OCI-LY1 (cell line): Measurements from ENCODE around the gene C1QTNF9B.
"Not testable (repeated sequence)": the region's sequence is repeated elsewhere in the genome, so short reads cannot be mapped to it uniquely, and the experiment has no call there.

ENCODE experiments used
- H2AFZ ChIP-seq: fragments of 200-600 bp; sonication (generic), shearing (Covaris generic); 2 replicates; pipeline ENCODE4 v1.6.0; 2014; ENCODE audit warnings: antibody characterized with exemption, mild to moderate bottlenecking, low read length
- H3F3A ChIP-seq: fragments of 200-600 bp; sonication (generic), shearing (Covaris generic); 2 replicates; pipeline ENCODE4 v1.6.0; 2014; ENCODE audit warnings: mild to moderate bottlenecking, antibody characterized with exemption, low read length, moderate library complexity; ENCODE audit not compliant: insufficient read depth
- H3K27ac ChIP-seq: fragments of 200-600 bp; sonication (generic); 2 replicates; pipeline ENCODE4 v1.5.1; 2014; ENCODE audit warnings: low read length, mixed run types, mild to moderate bottlenecking, low read depth; ENCODE audit not compliant: poor library complexity, severe bottlenecking
- H3K27me3 ChIP-seq: fragments of 200-600 bp; sonication (generic); 2 replicates; pipeline ENCODE4 v1.6.0; 2014; ENCODE audit warnings: antibody characterized with exemption, mild to moderate bottlenecking, low read length, moderate library complexity; ENCODE audit not compliant: insufficient read depth
- H3K36me3 ChIP-seq: fragments of 200-600 bp; sonication (generic); 2 replicates; pipeline ENCODE4 v1.6.1; 2014; ENCODE audit warnings: mild to moderate bottlenecking, antibody characterized with exemption, low read length, moderate library complexity, mixed read lengths; ENCODE audit not compliant: insufficient read depth
- H3K4me1 ChIP-seq: fragments of 200-600 bp; sonication (generic); 2 replicates; pipeline ENCODE4 v1.5.1; 2014; ENCODE audit warnings: mild to moderate bottlenecking, low read length, moderate library complexity; ENCODE audit not compliant: insufficient read depth, severe bottlenecking
- H3K4me2 ChIP-seq: fragments of 200-600 bp; sonication (generic), shearing (Covaris generic); 2 replicates; pipeline ENCODE4 v1.6.1; 2014; ENCODE audit warnings: low read length
- H3K4me3 ChIP-seq: fragments of 200-600 bp; sonication (generic); 2 replicates; pipeline ENCODE4 v1.5.1; 2014; ENCODE audit warnings: low read length, low read depth, mild to moderate bottlenecking, mixed read lengths; ENCODE audit not compliant: poor library complexity, severe bottlenecking
- H3K79me2 ChIP-seq: fragments of 200-600 bp; shearing (Covaris generic); 2 replicates; pipeline ENCODE4 v1.6.1; 2016; ENCODE audit warnings: mixed run types, low read length, mixed read lengths; ENCODE audit not compliant: insufficient read depth
- H3K9ac ChIP-seq: fragments of 200-600 bp; sonication (generic), shearing (Covaris generic); 2 replicates; pipeline ENCODE4 v1.6.1; 2014; ENCODE audit warnings: mild to moderate bottlenecking, low read length, mixed read lengths
- H3K9me2 ChIP-seq: fragments of 200-600 bp; sonication (generic), shearing (Covaris generic); 2 replicates; pipeline ENCODE4 v1.6.1; 2014; ENCODE audit warnings: low read depth, mild to moderate bottlenecking, low read length, mixed read lengths
- H3K9me3 ChIP-seq: fragments of 200-600 bp; shearing (Covaris generic); 2 replicates; pipeline ENCODE4 v1.6.1; 2014; ENCODE audit warnings: low read length, mixed read lengths
- H4K20me1 ChIP-seq: fragments of 200-600 bp; sonication (generic), shearing (Covaris generic); 2 replicates; pipeline ENCODE4 v1.6.0; 2016; ENCODE audit warnings: mild to moderate bottlenecking, low read length; ENCODE audit not compliant: insufficient read depth
- CTCF ChIP-seq: fragments of 200-600 bp; sonication (generic), shearing (Covaris generic); IDR thresholded peaks from 2 replicates; pipeline ENCODE4 v1.5.1; 2017; ENCODE audit warnings: mild to moderate bottlenecking, antibody characterized with exemption, low read length, moderate library complexity, mixed read lengths
- EZH2 ChIP-seq: fragments of 200-600 bp; sonication (generic), shearing (Covaris generic); IDR thresholded peaks from 2 replicates; pipeline ENCODE4 v1.8.0; 2017; ENCODE audit warnings: borderline replicate concordance, mixed run types, mild to moderate bottlenecking, antibody characterized with exemption, low read length, moderate library complexity, mixed read lengths

Gene C1QTNF9B

DNA sequence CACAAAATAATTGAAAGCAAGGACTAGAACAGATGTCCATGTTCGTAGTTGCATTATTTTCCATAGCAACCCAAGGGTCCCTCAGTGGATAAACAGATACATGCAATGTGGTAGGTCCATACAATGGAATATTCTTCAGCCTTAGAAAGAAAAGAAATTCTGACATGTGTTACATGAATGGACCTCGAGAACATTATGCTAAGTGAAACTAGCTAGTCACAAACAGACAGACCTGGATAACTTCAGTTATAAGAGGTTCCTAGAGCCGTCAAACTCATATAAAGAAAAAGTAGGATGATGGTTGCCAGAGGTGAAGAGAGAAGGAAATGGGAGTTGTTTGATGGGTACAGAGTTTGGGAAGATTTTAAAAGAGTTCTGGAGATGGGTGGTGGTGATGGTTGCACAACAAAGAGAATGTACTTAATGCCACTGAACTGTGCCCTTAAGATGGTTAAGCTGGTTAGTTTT, at the start of gene C1QTNF9B:
Gene C1QTNF9B (minus strand): TSS at position 51 of the 468 bp plus-strand sequence.
- H3K9ac ChIP-seq, H3K9me3 ChIP-seq, H3K4me2 ChIP-seq, H3K4me1 ChIP-seq, H3K4me3 ChIP-seq, H4K20me1 ChIP-seq, H3K27ac ChIP-seq, H3K36me3 ChIP-seq, H3K9me2 ChIP-seq, H3K79me2 ChIP-seq, H3F3A ChIP-seq, H2AFZ ChIP-seq, H3K27me3 ChIP-seq: not testable (repeated sequence)

- no peak for TF ChIP-seq EZH2
- no peak for TF ChIP-seq CTCF
- no peak overlapping the region for H3K4me3 ChIP-seq
- no peaks in the 10 kb centered on the region for H3K4me1 ChIP-seq
- no peak overlapping the region for H2AFZ ChIP-seq
- no peaks in the 10 kb centered on the region for H3K9me3 ChIP-seq
- H3K9me2 ChIP-seq: no peaks in the 10 kb centered on the region
- H3K9ac ChIP-seq: no peak overlapping the region
- H3F3A ChIP-seq: no peaks in the 10 kb centered on the region
- no peak overlapping the region for H3K4me2 ChIP-seq
- H3K27ac ChIP-seq: no peak overlapping the region
- no peaks in the 10 kb centered on the region for H3K36me3 ChIP-seq
- no peaks in the 10 kb centered on the region for H3K27me3 ChIP-seq
- H3K79me2 ChIP-seq: no peaks in the 10 kb centered on the region
- no peaks in the 10 kb centered on the region for H4K20me1 ChIP-seq
These were observed 49.6 kb upstream of the C1QTNF9B start for GRCh38 chr13:23946900-23947299.

DNA sequence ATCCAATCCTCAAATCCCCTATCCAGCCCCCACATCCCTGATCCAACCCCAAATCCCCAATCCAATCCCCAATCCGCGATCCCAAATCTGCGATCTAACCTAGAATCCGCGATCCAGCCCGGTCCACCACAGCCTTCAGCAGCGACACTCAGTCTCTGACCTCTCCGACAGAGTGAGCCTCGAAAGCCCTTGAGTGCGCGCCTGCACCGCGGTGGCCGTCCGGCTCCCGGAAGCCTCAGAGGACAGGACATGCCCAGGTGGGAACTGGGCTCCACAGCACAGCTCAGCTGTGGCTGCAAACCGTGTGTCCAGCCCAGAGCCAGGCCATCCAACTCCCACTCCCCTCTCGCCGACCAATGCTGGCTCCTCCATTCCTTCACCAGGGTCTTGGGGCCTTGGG, 48.8 kb upstream of the C1QTNF9B start:
- no peaks in the 10 kb centered on the region for H3F3A ChIP-seq
- H3K79me2 ChIP-seq: no peaks in the 10 kb centered on the region
- H3K4me2 ChIP-seq: no peak overlapping the region
- H3K4me1 ChIP-seq: no peaks in the 10 kb centered on the region
- TF ChIP-seq EZH2 (no peak), CTCF (no peak)
- no peak overlapping the region for H2AFZ ChIP-seq
- no peak overlapping the region for H3K9ac ChIP-seq
- H3K27ac ChIP-seq: no peak overlapping the region
- no peaks in the 10 kb centered on the region for H3K9me3 ChIP-seq
- H3K27me3 ChIP-seq: no peaks in the 10 kb centered on the region
- no peaks in the 10 kb centered on the region for H4K20me1 ChIP-seq
- H3K4me3 ChIP-seq: no peak overlapping the region
- no peaks in the 10 kb centered on the region for H3K36me3 ChIP-seq
- no peaks in the 10 kb centered on the region for H3K9me2 ChIP-seq

- no peaks in the 10 kb centered on the region for H3K27me3 ChIP-seq
- no peak overlapping the region for H3K4me2 ChIP-seq
- no peaks in the 10 kb centered on the region for H4K20me1 ChIP-seq
- no peaks in the 10 kb centered on the region for H3F3A ChIP-seq
- H3K9me3 ChIP-seq: no peaks in the 10 kb centered on the region
- no peak overlapping the region for H2AFZ ChIP-seq
- H3K79me2 ChIP-seq: no peaks in the 10 kb centered on the region
- H3K36me3 ChIP-seq: no peaks in the 10 kb centered on the region
- H3K4me3 ChIP-seq: no peak overlapping the region
- no peak overlapping the region for H3K9ac ChIP-seq
- H3K4me1 ChIP-seq: no peaks in the 10 kb centered on the region
- TF ChIP-seq CTCF: no peak
- TF ChIP-seq EZH2: no peak
- H3K9me2 ChIP-seq: no peaks in the 10 kb centered on the region
- H3K27ac ChIP-seq: no peak overlapping the region
These were observed 48.3 kb upstream of the C1QTNF9B start for GRCh38 chr13:23945612-23946011.
